Common myeloid progenitor, CD34-positive (primary cell): ENCODE data around the gene MOB4.

Source experiments
- CTCF ChIA-PET: fragments of 350-600 bp; sonication (Branson Sonifier 250); formaldehyde crosslinking; loops from one replicate; lab custom pipeline; 2021; ENCODE audit warnings: antibody characterized with exemption; lab: Charles Lee
- POLR2A ChIA-PET: fragments of 350-600 bp; sonication (Branson Sonifier 250); formaldehyde crosslinking; loops from one replicate; lab custom pipeline; 2021; ENCODE audit warnings: antibody characterized with exemption; lab: Charles Lee
- DNase-seq, 3 donors: peaks; one replicate each; pipeline versions ENCODE4 v3.0.0 to v3.0.0-alpha.2; 2013
- H3K27ac ChIP-seq, 2 experiments: 1 replicate in 1 of 2; 2 replicates in 1 of 2; pipeline ENCODE4 v1.7.0; 2013; ENCODE audit warnings: inconsistent platforms in 2 of 2, low read length in 2 of 2, mild to moderate bottlenecking in 2 of 2, low read depth in 1 of 2, moderate library complexity in 1 of 2; ENCODE audit not compliant: severe bottlenecking in 2 of 2, insufficient read depth in 1 of 2, poor library complexity in 1 of 2
- H3K27me3 ChIP-seq, 5 experiments: replicated peaks in 2 of 5; 1 replicate in 3 of 5; 2 replicates in 2 of 5; pipeline versions ENCODE4 v1.6.1 to v1.7.0; 2013; ENCODE audit warnings: low read length in 4 of 5, mild to moderate bottlenecking in 2 of 5, moderate library complexity in 2 of 5, inconsistent platforms in 1 of 5; ENCODE audit not compliant: insufficient read depth in 5 of 5, control insufficient read depth in 4 of 5
- H3K36me3 ChIP-seq, 4 experiments: 1 replicate in 2 of 4; 2 replicates in 2 of 4; pipeline versions ENCODE4 v1.6.1 to v1.7.0; 2013; ENCODE audit warnings: low read length in 3 of 4, control low read depth in 1 of 4, mild to moderate bottlenecking in 1 of 4; ENCODE audit not compliant: control insufficient read depth in 4 of 4, insufficient read depth in 4 of 4
- H3K4me1 ChIP-seq, 4 experiments: 1 replicate in 3 of 4; 2 replicates in 1 of 4; pipeline versions ENCODE4 v1.6.1 to v1.7.1; 2013; ENCODE audit warnings: low read length in 3 of 4, mild to moderate bottlenecking in 3 of 4, control low read depth in 1 of 4, inconsistent platforms in 1 of 4, moderate library complexity in 1 of 4; ENCODE audit not compliant: control insufficient read depth in 4 of 4, insufficient read depth in 4 of 4; ENCODE audit errors: control extremely low read depth in 1 of 4
- H3K4me3 ChIP-seq, 7 experiments: 1 replicate in 4 of 7; 2 replicates in 3 of 7; pipeline versions ENCODE4 v1.5.1 to v1.7.0; 2013; ENCODE audit warnings: mild to moderate bottlenecking in 7 of 7, low read length in 6 of 7, moderate library complexity in 6 of 7, inconsistent platforms in 2 of 7, low read depth in 2 of 7, control low read depth in 1 of 7; ENCODE audit not compliant: insufficient read depth in 4 of 7, control insufficient read depth in 1 of 7; ENCODE audit errors: extremely low read depth in 1 of 7
- H3K9me3 ChIP-seq, 5 experiments: 1 replicate in 4 of 5; 2 replicates in 1 of 5; pipeline versions ENCODE4 v1.6.1 to v1.7.1; 2013; ENCODE audit warnings: low read length in 4 of 5, mild to moderate bottlenecking in 2 of 5, inconsistent platforms in 1 of 5, low read depth in 1 of 5, moderate library complexity in 1 of 5; ENCODE audit not compliant: control insufficient read depth in 4 of 5, insufficient read depth in 2 of 5; ENCODE audit errors: control extremely low read depth in 1 of 5
- WGBS: methylation state at CpG from one replicate; pipeline ENCODE4 v1.1.5; 2013; ENCODE audit not compliant: insufficient coverage; 5-methylcytosine and 5-hydroxymethylcytosine counted together

Gene MOB4

DNA sequence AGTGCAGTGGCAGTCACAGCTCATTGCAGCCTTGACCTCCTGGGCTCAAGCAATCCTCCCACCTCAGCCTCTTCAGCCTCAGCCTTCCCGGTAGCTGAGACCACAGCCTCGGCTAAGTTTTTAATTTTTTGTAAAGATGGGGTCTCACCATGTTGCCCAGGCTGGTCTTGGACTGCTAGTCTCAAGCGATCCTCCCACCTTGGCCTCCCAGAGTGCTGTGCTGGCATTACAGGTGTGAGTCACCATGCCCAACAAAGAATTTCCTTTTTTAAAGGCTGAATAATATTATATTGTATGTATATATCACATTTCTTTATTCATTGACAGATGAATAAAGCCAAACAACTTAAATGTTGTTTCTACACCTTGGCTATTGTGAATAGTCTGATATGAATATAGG, 42.5 kb downstream of the MOB4 start:
- H3K9me3 ChIP-seq = no peaks in the 10 kb centered on the region
- no peak overlapping the region for H3K27ac ChIP-seq
- ChIA-PET CTCF (no interaction called here), POLR2A (no interaction called here)
- no peak overlapping the region for H3K4me3 ChIP-seq
- 100% methylated on average over 1 of the region's 3 CpGs for WGBS
- no peak for DNase-seq
- H3K4me1 ChIP-seq = no peaks in the 10 kb centered on the region
- no peaks in the 10 kb centered on the region for H3K27me3 ChIP-seq
- H3K36me3 ChIP-seq = peaks cover 4 to 23% (median 12%) of the 10 kb centered on the region in 4 experiments

DNA sequence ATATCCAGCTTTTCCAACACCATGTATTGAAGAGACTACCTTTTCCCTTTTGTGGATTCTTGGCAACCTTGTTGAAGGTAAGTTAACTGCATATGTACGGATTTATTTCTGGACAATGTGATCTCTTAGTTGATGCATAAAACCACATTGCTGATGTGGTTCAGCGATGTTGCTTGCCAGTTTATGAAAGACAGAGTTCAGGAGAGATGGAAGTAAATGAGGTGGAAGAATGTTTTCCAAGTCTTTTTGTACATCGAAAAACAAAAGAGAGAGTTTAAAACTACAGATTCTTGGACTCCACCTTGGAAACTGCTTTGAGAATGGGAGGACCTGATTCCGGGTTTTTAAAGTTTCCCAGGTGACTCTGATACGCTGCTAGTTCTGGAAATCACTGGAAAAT, 43.8 kb downstream of the MOB4 start:
- WGBS = 90% methylated on average over 2 of the region's 5 CpGs
- Histone ChIP-seq H3K4me1 (no peaks in the 10 kb centered on the region), H3K4me3 (no peak overlapping the region), H3K9me3 (no peaks in the 10 kb centered on the region), H3K36me3 (peaks cover 2 to 11% (median 7%) of the 10 kb centered on the region in 4 experiments), H3K27ac (no peak overlapping the region), H3K27me3 (no peaks in the 10 kb centered on the region)
- no peak for DNase-seq
- ChIA-PET CTCF (interaction anchor here (0.6 kb wide), 1 partner anchor 17 kb away, joined by 3 read pairs; no protein-coding TSS in a partner anchor), POLR2A (no interaction called here)

DNA sequence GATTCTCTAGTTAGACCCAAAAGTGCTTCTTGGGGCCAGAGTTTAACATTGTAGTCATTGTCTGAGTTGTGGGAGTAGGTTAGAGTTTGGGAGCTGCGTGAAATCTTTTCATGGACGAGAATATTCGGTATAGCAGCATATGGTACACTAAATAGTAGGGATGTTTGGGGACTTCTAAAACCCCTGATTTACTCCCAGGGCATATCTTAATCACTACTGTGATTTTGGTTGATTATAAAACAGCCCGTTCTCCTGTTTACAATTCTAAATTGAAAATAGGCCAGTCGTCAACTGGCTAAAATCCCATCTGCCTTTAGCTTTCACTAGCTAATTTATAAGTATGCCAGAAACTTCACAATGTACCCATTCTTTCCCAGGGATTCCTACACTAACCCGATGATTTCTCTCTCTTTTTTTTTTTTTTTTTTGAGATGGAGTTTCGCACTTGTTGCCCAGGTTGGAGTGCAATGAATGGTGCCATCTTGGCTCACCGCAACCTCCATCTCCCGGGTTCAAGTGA, 44.3 kb downstream of the MOB4 start:
- no peak overlapping the region for H3K27ac ChIP-seq
- H3K9me3 ChIP-seq = no peaks in the 10 kb centered on the region
- 98% methylated on average over 7 of the region's 9 CpGs for WGBS
- ChIA-PET POLR2A (no interaction called here), CTCF (interaction anchor here (0.6 kb wide), 1 partner anchor 17 kb away, joined by 3 read pairs; no protein-coding TSS in a partner anchor)
- peaks cover 2 to 8% (median 7%) of the 10 kb centered on the region in 4 experiments for H3K36me3 ChIP-seq
- no peaks in the 10 kb centered on the region for H3K27me3 ChIP-seq
- no peaks in the 10 kb centered on the region for H3K4me1 ChIP-seq
- DNase-seq = no peak
- H3K4me3 ChIP-seq = no peak overlapping the region

DNA sequence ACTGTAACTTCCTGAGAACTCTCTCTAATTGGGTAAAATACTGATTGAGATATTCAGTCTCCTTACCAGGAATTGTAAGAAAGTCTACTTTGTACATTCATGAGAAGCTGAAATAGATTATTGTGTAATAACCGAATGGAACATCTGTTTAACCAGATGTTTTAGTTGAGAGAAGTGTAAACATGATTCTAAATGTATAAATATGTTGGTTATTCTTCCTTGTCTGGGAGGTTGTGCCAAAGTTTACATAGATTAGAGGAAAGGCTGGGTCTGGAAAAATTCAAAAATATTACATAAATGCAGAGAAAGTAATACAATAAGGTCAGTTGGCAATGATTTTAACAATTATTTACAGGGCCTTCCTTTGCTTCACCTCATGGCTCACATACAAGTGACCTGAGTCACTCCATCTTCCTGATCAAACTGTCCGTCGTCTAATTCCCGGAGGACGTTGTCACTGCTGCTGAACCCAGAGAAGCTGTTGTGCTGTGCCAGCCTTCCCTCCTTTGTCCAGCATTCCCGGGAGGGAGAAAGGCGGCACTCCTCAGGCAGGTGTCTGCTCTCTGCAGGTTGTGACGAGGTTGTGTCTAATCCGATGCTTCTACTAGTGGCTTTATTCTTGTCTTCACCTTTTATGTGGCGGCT, 55.9 kb downstream of the MOB4 start:
- H3K27me3 ChIP-seq = no peaks in the 10 kb centered on the region
- no peaks in the 10 kb centered on the region for H3K4me1 ChIP-seq
- peaks cover 0 to 5% (median 0%) of the 10 kb centered on the region in 4 experiments for H3K36me3 ChIP-seq
- no peak overlapping the region for H3K27ac ChIP-seq
- peaks cover 0 to 10% (median 4%) of the 10 kb centered on the region in 5 experiments for H3K9me3 ChIP-seq
- ChIA-PET CTCF (no interaction called here), POLR2A (no interaction called here)
- no peak overlapping the region for H3K4me3 ChIP-seq
- whole genome bisulfite sequencing = 98% methylated on average over 5 of the region's 10 CpGs
- no peak for DNase-seq

DNA sequence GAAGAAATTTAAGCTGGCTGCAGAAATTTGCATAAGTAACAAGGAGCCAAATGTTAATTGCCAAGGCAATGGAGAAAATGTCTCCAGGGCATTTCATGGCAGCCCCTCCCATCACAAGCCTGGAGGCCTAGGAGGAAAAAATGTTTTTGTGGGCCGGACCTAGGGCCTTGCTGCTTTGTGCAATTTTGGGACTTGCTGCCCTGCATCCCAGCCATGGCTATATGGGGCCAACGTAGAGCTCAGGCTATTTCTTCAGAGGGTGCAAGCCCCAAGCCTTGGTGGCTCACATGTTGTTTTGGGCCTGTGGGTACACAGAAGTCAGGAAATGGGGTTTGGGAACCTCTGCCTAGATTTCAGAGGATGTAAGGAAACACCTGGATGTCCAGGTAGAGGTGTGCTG, 57.7 kb downstream of the MOB4 start:
- H3K9me3 ChIP-seq = peaks cover 0 to 10% (median 4%) of the 10 kb centered on the region in 5 experiments
- H3K36me3 ChIP-seq = peaks cover 0 to 5% (median 0%) of the 10 kb centered on the region in 4 experiments
- ChIA-PET POLR2A (no interaction called here), CTCF (no interaction called here)
- DNase-seq = no peak
- H3K27ac ChIP-seq = no peak overlapping the region
- H3K4me3 ChIP-seq = no peak overlapping the region
- WGBS = 100% methylated on average over 2 of the region's 2 CpGs
- H3K27me3 ChIP-seq = no peaks in the 10 kb centered on the region
- no peaks in the 10 kb centered on the region for H3K4me1 ChIP-seq

DNA sequence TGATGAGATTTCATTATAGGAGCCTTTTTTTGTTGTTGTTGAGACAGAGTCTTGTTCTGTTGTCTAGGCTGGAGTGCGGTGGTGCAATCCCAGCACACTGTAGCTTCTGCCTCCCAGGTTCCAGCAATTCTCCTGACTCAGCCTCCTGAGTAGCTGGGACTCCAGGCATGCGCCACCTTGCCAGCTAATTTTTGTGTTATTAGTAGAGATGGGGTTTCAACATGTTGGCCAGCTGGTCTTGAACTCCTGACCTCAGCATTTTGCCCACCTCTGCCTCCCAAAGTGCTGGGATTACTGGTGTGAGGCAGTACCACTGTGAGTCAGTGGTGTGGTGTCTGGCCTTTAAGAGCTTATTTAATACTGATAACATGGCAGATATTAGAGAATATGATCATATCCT, 60.1 kb downstream of the MOB4 start:
- Histone ChIP-seq H3K36me3 (peaks cover 0 to 5% (median 0%) of the 10 kb centered on the region in 4 experiments), H3K27ac (no peak overlapping the region), H3K4me1 (no peaks in the 10 kb centered on the region), H3K27me3 (no peaks in the 10 kb centered on the region), H3K9me3 (peaks cover 0 to 10% (median 4%) of the 10 kb centered on the region in 5 experiments), H3K4me3 (no peak overlapping the region)
- no peak for DNase-seq
- ChIA-PET POLR2A (no interaction called here), CTCF (interaction anchor here (0.7 to 1.6 kb wide), 2 partner anchors 9 kb away, joined by 3 read pairs; no protein-coding TSS in a partner anchor)
- WGBS = 100% methylated on average over 1 of the region's 2 CpGs

DNA sequence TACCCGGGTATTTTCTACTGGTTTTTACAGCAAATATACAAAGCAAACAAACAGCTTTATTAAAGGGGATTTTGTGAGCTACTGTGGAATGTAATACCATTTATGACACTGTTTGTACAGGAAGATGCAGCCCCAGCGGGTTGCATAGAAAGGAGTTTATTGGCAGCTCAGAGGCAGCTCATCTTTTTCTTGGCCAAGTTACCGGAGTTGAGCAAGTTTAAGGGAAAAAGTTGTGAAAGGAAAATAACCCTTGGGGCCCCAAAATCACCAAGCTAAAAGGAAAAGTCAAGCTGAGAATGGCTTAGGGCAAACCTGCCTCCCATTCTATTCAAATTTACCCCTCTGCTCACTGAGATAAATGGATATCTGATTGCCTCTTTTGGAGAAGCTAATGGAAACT, 60.8 kb downstream of the MOB4 start:
- Histone ChIP-seq H3K27ac (no peak overlapping the region), H3K4me1 (no peaks in the 10 kb centered on the region), H3K36me3 (peaks cover 0 to 5% (median 0%) of the 10 kb centered on the region in 4 experiments), H3K4me3 (no peak overlapping the region), H3K27me3 (no peaks in the 10 kb centered on the region), H3K9me3 (peaks cover 0 to 10% (median 4%) of the 10 kb centered on the region in 5 experiments)
- DNase-seq = no peak
- ChIA-PET POLR2A (no interaction called here), CTCF (interaction anchor here (1.6 kb wide), 1 partner anchor 10 kb away, joined by 3 read pairs; no protein-coding TSS in a partner anchor)
- WGBS = 100% methylated on average over 2 of the region's 3 CpGs
